Endothelial cell of umbilical vein (primary cell): ENCODE data around the gene PTPN12. TPM values are rescaled to one million over a fixed set of nuclear protein-coding genes. Genes with fewer than 3 reads are reported as not detected.

Experiments used
- BruUV-seq: library from RNA; stranded (reverse); fragments of 400-500 nt; replicated peaks from 2 replicates; lab custom pipeline; 2021; lab: Mats Ljungman, UMichigan
- CTCF ChIA-PET: fragments of 300-600, 350-600 bp; sonication (Branson Sonifier 250); formaldehyde crosslinking; loops from one replicate; lab custom pipeline; 2021; ENCODE audit warnings: antibody characterized with exemption, inconsistent platforms; lab: Charles Lee
- POLR2A ChIA-PET: fragments of 300-600, 350-600 bp; sonication (Branson Sonifier 250); formaldehyde crosslinking; loops from one replicate; lab custom pipeline; 2021; ENCODE audit warnings: antibody characterized with exemption, inconsistent platforms; lab: Charles Lee
- DNase-seq: peaks from one replicate; pipeline ENCODE4 v3.0.0-alpha.2; 2011; ENCODE audit warnings: low read depth, low spot score
- FAIRE-seq: peaks from 2 replicates; lab custom pipeline; 2011; peaks lifted over from hg19 to GRCh38; lab: Jason Lieb, UNC
- H2AFZ ChIP-seq: 2 replicates; pipeline ENCODE4 v1.6.0; 2012; ENCODE audit warnings: low read depth, low read length, control low read depth, inconsistent platforms
- H3K27ac ChIP-seq: 2 replicates; pipeline ENCODE4 v1.5.1; 2011; ENCODE audit warnings: low read depth, mild to moderate bottlenecking, control low read depth, low read length, moderate library complexity; ENCODE audit not compliant: insufficient read depth
- H3K27me3 ChIP-seq, 2 experiments: 2 replicates each; pipeline versions ENCODE4 v1.6.0 to v1.6.1; 2011; ENCODE audit warnings: low read length in 2 of 2, mixed read lengths in 1 of 2; ENCODE audit not compliant: control insufficient read depth in 2 of 2, insufficient read depth in 2 of 2
- H3K36me3 ChIP-seq, 2 experiments: 2 replicates in 1 of 2; 3 replicates in 1 of 2; pipeline ENCODE4 v1.5.1; 2011; ENCODE audit warnings: low read length in 2 of 2, mild to moderate bottlenecking in 1 of 2, moderate library complexity in 1 of 2; ENCODE audit not compliant: control insufficient read depth in 2 of 2, insufficient read depth in 2 of 2; ENCODE audit errors: extremely low read depth in 1 of 2
- H3K4me1 ChIP-seq: 3 replicates; pipeline ENCODE4 v1.5.1; 2011; ENCODE audit warnings: mild to moderate bottlenecking, low read length; ENCODE audit not compliant: control insufficient read depth, insufficient read depth; ENCODE audit errors: extremely low read depth
- H3K4me2 ChIP-seq: 2 replicates; pipeline ENCODE4 v1.6.1; 2011; ENCODE audit warnings: low read length, control low read depth, mixed read lengths; ENCODE audit not compliant: insufficient read depth
- H3K4me3 ChIP-seq, 3 experiments: fragments of 200-600 bp in 1 of 3; sonication (generic), shearing (Covaris generic) in 1 of 3; replicated peaks in 1 of 3; 2 replicates each; pipeline ENCODE4 v1.5.1; 2011 to 2016; ENCODE audit warnings: control low read depth in 3 of 3, low read length in 3 of 3, mild to moderate bottlenecking in 2 of 3, inconsistent platforms in 1 of 3, low read depth in 1 of 3, moderate library complexity in 1 of 3; ENCODE audit not compliant: insufficient read depth in 1 of 3
- H3K79me2 ChIP-seq: 2 replicates; pipeline ENCODE4 v1.6.0; 2012; ENCODE audit warnings: low read length, inconsistent platforms; ENCODE audit not compliant: control insufficient read depth, insufficient read depth
- H3K9ac ChIP-seq: replicated peaks from 2 replicates; pipeline ENCODE3; 2011; ENCODE audit warnings: low read length, control low read depth; ENCODE audit not compliant: insufficient read depth; ENCODE audit errors: extremely low read depth
- H3K9me1 ChIP-seq: replicated peaks from 3 replicates; pipeline ENCODE4 v1.6.0; 2011; ENCODE audit warnings: mild to moderate bottlenecking, low read length; ENCODE audit not compliant: control insufficient read depth, insufficient read depth; ENCODE audit errors: extremely low read depth
- H3K9me3 ChIP-seq: replicated peaks from 2 replicates; pipeline ENCODE4 v1.5.1; 2012; ENCODE audit warnings: low read length, inconsistent platforms; ENCODE audit not compliant: control insufficient read depth, insufficient read depth
- H4K20me1 ChIP-seq: replicated peaks from 2 replicates; pipeline ENCODE3; 2011; ENCODE audit warnings: mild to moderate bottlenecking, low read length; ENCODE audit not compliant: control insufficient read depth, insufficient read depth; ENCODE audit errors: extremely low read depth
- CTCF ChIP-seq, 2 donors: IDR thresholded peaks; 1 replicate in 1 of 2; 2 replicates in 1 of 2; pipeline ENCODE4 v1.5.1; 2011; ENCODE audit warnings: low read length in 2 of 2, mild to moderate bottlenecking in 2 of 2, moderate library complexity in 2 of 2, control low read depth in 1 of 2, inconsistent platforms in 1 of 2, low read depth in 1 of 2; ENCODE audit not compliant: insufficient read depth in 1 of 2; ENCODE audit errors: extremely low read depth in 1 of 2
- EZH2 ChIP-seq: IDR thresholded peaks from 2 replicates; pipeline ENCODE4 v1.6.1; 2012; ENCODE audit warnings: borderline replicate concordance, low read depth, mild to moderate bottlenecking, moderate library complexity, low read length, inconsistent platforms; ENCODE audit not compliant: severe bottlenecking
- FOS ChIP-seq: IDR thresholded peaks from 2 replicates; pipeline ENCODE4 v1.6.1; 2011; ENCODE audit warnings: mild to moderate bottlenecking, low read length, moderate library complexity, borderline replicate concordance; ENCODE audit not compliant: insufficient read depth
- GATA2 ChIP-seq: IDR thresholded peaks from 2 replicates; pipeline ENCODE4 v1.7.0; 2011; ENCODE audit warnings: low read depth, mild to moderate bottlenecking, moderate library complexity, mixed read lengths, low read length; ENCODE audit not compliant: insufficient read length, insufficient read depth
- JUN ChIP-seq: IDR thresholded peaks from 2 replicates; pipeline ENCODE4 v1.6.1; 2011; ENCODE audit warnings: borderline replicate concordance, low read depth; ENCODE audit not compliant: insufficient read length, insufficient read depth
- MYC ChIP-seq: IDR thresholded peaks from one replicate; pipeline ENCODE4 v1.6.1; 2011; ENCODE audit warnings: mild to moderate bottlenecking, low read depth, low read length
- POLR2A ChIP-seq: IDR thresholded peaks from 2 replicates; pipeline ENCODE4 v1.6.1; 2012; ENCODE audit warnings: low read depth, mild to moderate bottlenecking, control low read depth, low read length
- POLR2AphosphoS5 ChIP-seq: IDR thresholded peaks from 2 replicates; pipeline ENCODE4 v1.6.1; 2012; ENCODE audit warnings: low read depth, mild to moderate bottlenecking, control low read depth, low read length, moderate library complexity; ENCODE audit not compliant: insufficient read depth
- dilution Hi-C: fragments of 300-500 bp; cut with MboI; formaldehyde crosslinking; loops from one replicate; pipeline ENCODE4 v1.15.0; 2019; ENCODE audit warnings: low sequenced_read_pairs; ENCODE audit not compliant: extremely low pct_ligation_motif_present
- intact Hi-C: fragments of 100-400 bp; cut with micrococcal nuclease; formaldehyde crosslinking; loops from one replicate; pipeline ENCODE4 v1.10.0; 2022
- polyA plus RNA-seq, 4 experiments: library from polyadenylated mRNA; depleted of rRNA in 3 of 4; stranded (reverse) in 3 of 4; unstranded in 1 of 4; fragments of >200 nt; gene quantifications; 2 replicates each; pipeline versions ENCODE4 v1.2.1 to v1.2.3, GENCODE V29; 2011 to 2012; ENCODE audit warnings: missing spikeins in 1 of 4
- total RNA-seq: library from RNA; stranded (reverse); gene quantifications from 2 replicates; pipeline ENCODE4 v1.2.3, GENCODE V29; 2021
- TF ChIP-seq, protein P1 (sequence below): IDR thresholded peaks from 2 replicates; pipeline ENCODE4 v1.6.1; 2011; ENCODE audit not compliant: insufficient read depth, insufficient read length

PTPN12 gene
- total and polyA plus RNA-seq, 2 donors (not counting 3 experiments of a cell fraction or from before 2014, with no cell fraction given), result 30.6 to 137 TPM

DNA sequence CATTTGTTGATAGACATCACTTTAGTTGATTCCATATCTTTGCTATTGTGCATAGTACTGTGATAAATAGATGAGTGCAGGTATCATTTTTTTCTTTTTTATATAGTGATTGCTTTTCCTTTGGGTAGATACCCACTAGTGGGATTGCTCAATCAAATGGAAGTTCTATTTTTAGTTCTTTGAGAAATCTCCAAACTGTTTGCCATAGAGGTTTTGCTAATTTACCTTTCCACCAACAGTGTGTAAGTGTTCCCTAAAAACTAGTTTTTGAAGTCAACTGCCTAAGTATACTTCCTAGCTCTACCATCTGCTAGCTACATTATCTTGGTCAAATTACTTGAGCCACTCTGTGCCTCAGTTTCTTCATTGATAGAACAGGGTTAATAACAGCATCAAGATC lies 127.6 kb downstream of the PTPN12 start:
- H3K9ac ChIP-seq, result no peak overlapping the region
- H3K79me2 ChIP-seq, result no peaks in the 10 kb centered on the region
- no peaks in the 10 kb centered on the region for H3K4me1 ChIP-seq
- H3K9me1 ChIP-seq, result no peaks in the 10 kb centered on the region
- no peaks in the 10 kb centered on the region for H4K20me1 ChIP-seq
- BruUV-seq, result no TSS peak
- dilution Hi-C loops (no loop called here), intact Hi-C loops (no loop called here)
- FAIRE-seq (no peak), DNase-seq (no peak)
- no peaks in the 10 kb centered on the region for H3K27me3 ChIP-seq
- H3K27ac ChIP-seq, result no peak overlapping the region
- H3K9me3 ChIP-seq, result no peaks in the 10 kb centered on the region
- ChIA-PET POLR2A (interaction anchor here (0.6 kb wide), 1 partner anchor 283 kb away, joined by 3 read pairs; no protein-coding TSS in a partner anchor), CTCF (interaction anchor here (1.2 to 1.7 kb wide), 2 partner anchors 13 to 95 kb away, joined by 3 to 7 read pairs; no protein-coding TSS in a partner anchor)
- H3K4me2 ChIP-seq, result no peak overlapping the region
- no peaks in the 10 kb centered on the region for H3K36me3 ChIP-seq
- TF ChIP-seq CTCF (IDR thresholded peaks at IDR 0.05; ENCODE audit: extremely low read depth in 1 of 2, insufficient read depth in 1 of 2, low read depth in 1 of 2, low read length in 2 of 2) (no peak), GATA2 (no peak), JUN (no peak), MYC (no peak)
- no peak overlapping the region for H3K4me3 ChIP-seq
- no peak overlapping the region for H2AFZ ChIP-seq

DNA sequence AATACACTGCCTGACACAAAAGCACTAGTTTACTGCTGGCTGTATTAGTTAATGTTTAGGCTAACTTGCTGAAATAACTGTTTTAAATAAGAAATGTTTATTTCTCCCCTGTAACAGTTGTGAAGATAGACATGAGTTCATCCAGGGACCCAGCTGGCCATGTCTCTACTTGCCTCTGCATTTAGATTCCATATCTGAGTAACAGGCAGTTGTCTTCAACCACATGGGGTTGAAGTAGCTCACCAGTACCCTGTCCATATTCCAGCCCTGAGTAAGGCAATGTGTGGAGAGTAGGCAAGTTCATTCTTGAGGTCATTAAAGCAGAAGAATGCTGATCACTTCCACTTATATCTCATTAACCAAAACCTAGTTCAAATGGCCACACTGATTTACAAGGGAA lies 128.1 kb downstream of the PTPN12 start:
- no peak overlapping the region for H2AFZ ChIP-seq
- no peaks in the 10 kb centered on the region for H3K27me3 ChIP-seq
- H3K27ac ChIP-seq, result no peak overlapping the region
- H3K4me1 ChIP-seq, result no peaks in the 10 kb centered on the region
- H3K79me2 ChIP-seq, result no peaks in the 10 kb centered on the region
- FAIRE-seq (no peak), DNase-seq (no peak)
- no peaks in the 10 kb centered on the region for H3K9me3 ChIP-seq
- no peaks in the 10 kb centered on the region for H3K9me1 ChIP-seq
- H4K20me1 ChIP-seq, result no peaks in the 10 kb centered on the region
- ChIA-PET POLR2A (no interaction called here), CTCF (interaction anchor here (1.2 to 1.7 kb wide), 2 partner anchors 14 to 94 kb away, joined by 3 to 7 read pairs; no protein-coding TSS in a partner anchor)
- H3K36me3 ChIP-seq, result no peaks in the 10 kb centered on the region
- H3K4me2 ChIP-seq, result no peak overlapping the region
- BruUV-seq, result no TSS peak
- dilution Hi-C loops, result no loop called here
- H3K4me3 ChIP-seq, result no peak overlapping the region
- intact Hi-C loops, result no loop called here
- TF ChIP-seq MYC (no peak), EZH2 (no peak), CTCF (IDR thresholded peaks at IDR 0.05; ENCODE audit: extremely low read depth in 1 of 2, insufficient read depth in 1 of 2, low read depth in 1 of 2, low read length in 2 of 2) (no peak), GATA2 (no peak), FOS (no peak), POLR2AphosphoS5 (no peak), POLR2A (no peak), JUN (no peak)
- TF ChIP-seq, protein P1, sequence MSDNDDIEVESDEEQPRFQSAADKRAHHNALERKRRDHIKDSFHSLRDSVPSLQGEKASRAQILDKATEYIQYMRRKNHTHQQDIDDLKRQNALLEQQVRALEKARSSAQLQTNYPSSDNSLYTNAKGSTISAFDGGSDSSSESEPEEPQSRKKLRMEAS, result no peak
- no peak overlapping the region for H3K9ac ChIP-seq
